ENCODE results near the gene USH1C.

Gene USH1C

GRCh38 chr11:17457396-17458173 is 86.6 kb downstream of the USH1C start:
- no peak overlapping the region for H3K4me3 ChIP-seq (ENCODE audit: low read depth, low read length)
- TF ChIP-seq ZNF692 (tag by site-specific recombination; IDR thresholded peaks at IDR 0.05) (no peak), HOXA7 (CRISPR knock-in tag; IDR thresholded peaks at IDR 0.05; ENCODE audit: borderline replicate concordance) (no peak), HOXD13 (CRISPR knock-in tag; IDR thresholded peaks at IDR 0.05; ENCODE audit: borderline replicate concordance) (no peak), SP2 (tag by site-specific recombination; IDR thresholded peaks at IDR 0.05) (no peak), ZBTB1 (tag by site-specific recombination; IDR thresholded peaks at IDR 0.05) (no peak), ZNF280C (tag by site-specific recombination; IDR thresholded peaks at IDR 0.05) (no peak), ZFHX2 (tag by site-specific recombination; conservative IDR thresholded peaks at IDR 0.05) (no peak), FEZF1 (tag by site-specific recombination; IDR thresholded peaks at IDR 0.05) (no peak)
- peaks cover 0 to 8% of the 10 kb centered on the region in 2 experiments; a peak in 1 of 3 replicates for H3K36me3 ChIP-seq (ENCODE audit: control insufficient read depth in 2 of 2, insufficient read depth in 1 of 2, low read length in 2 of 2)
- ChIA-PET POLR2A (no interaction called here), CTCF (interaction anchor here (1.1 to 1.5 kb wide), 2 partner anchors 16 to 74 kb away, joined by 5 to 9 read pairs; no protein-coding TSS in a partner anchor)
- H3K9me3 ChIP-seq (ENCODE audit: control insufficient read depth, insufficient read depth, low read depth, low read length): no peaks in the 10 kb centered on the region
- no peak overlapping the region for H3K27ac ChIP-seq (ENCODE audit: extremely low read depth, low read depth, low read length)
- H3K4me1 ChIP-seq (ENCODE audit: control insufficient read depth, insufficient read depth, low read length): no peaks in the 10 kb centered on the region

- H3K4me1 ChIP-seq (ENCODE audit: control insufficient read depth, insufficient read depth, low read length): no peaks in the 10 kb centered on the region
- H3K9me3 ChIP-seq (ENCODE audit: control insufficient read depth, insufficient read depth, low read depth, low read length): no peaks in the 10 kb centered on the region
- peaks cover 0 to 12% of the 10 kb centered on the region in 2 experiments; a peak in 1 of 3 replicates for H3K36me3 ChIP-seq (ENCODE audit: control insufficient read depth in 2 of 2, insufficient read depth in 1 of 2, low read length in 2 of 2)
- ChIA-PET POLR2A (no interaction called here), CTCF (no interaction called here)
- no peak overlapping the region for H3K27ac ChIP-seq (ENCODE audit: extremely low read depth, low read depth, low read length)
- TF ChIP-seq ZNF140 (tag by site-specific recombination; IDR thresholded peaks at IDR 0.05) (no peak), ZBTB7A (tag by site-specific recombination; IDR thresholded peaks at IDR 0.05; ENCODE audit: low read depth) (no peak), ZBTB17 (tag by site-specific recombination; IDR thresholded peaks at IDR 0.05) (no peak), BCL11A (tag by site-specific recombination; IDR thresholded peaks at IDR 0.05; ENCODE audit: low read depth) (no peak), ZNF19 (tag by site-specific recombination; IDR thresholded peaks at IDR 0.05; ENCODE audit: low read depth) (no peak), ZNF501 (tag by site-specific recombination; IDR thresholded peaks at IDR 0.05) (no peak), KLF8 (tag by site-specific recombination; IDR thresholded peaks at IDR 0.05) (no peak), PRDM4 (tag by site-specific recombination; IDR thresholded peaks at IDR 0.05) (no peak), ZNF768 (tag by site-specific recombination; IDR thresholded peaks at IDR 0.05) (no peak), ZNF48 (tag by site-specific recombination; IDR thresholded peaks at IDR 0.05) (no peak)
- no peak overlapping the region for H3K4me3 ChIP-seq (ENCODE audit: low read depth, low read length)
These were observed 91.5 kb downstream of the USH1C start for GRCh38 chr11:17452668-17453067.
